PFSK-1 (cell line): ENCODE measurements around the gene CHDH.

Experiments
- POLR2AphosphoS5 ChIP-seq: IDR thresholded peaks from 2 replicates; pipeline ENCODE4 v1.6.1; 2012; ENCODE audit warnings: low read depth, mild to moderate bottlenecking, control low read depth, low read length, moderate library complexity
- REST ChIP-seq, 2 experiments: IDR thresholded peaks; 2 replicates each; pipeline versions ENCODE4 v1.6.1 to v1.8.0; 2011 to 2012; ENCODE audit warnings: low read depth in 2 of 2, low read length in 2 of 2, control low read depth in 1 of 2, inconsistent platforms in 1 of 2, mild to moderate bottlenecking in 1 of 2, moderate library complexity in 1 of 2; ENCODE audit not compliant: insufficient read depth in 1 of 2
- TAF1 ChIP-seq: IDR thresholded peaks from 2 replicates; pipeline ENCODE4 v1.6.1; 2012; ENCODE audit warnings: low read length, control low read depth, borderline replicate concordance; ENCODE audit not compliant: insufficient read depth

- TF ChIP-seq REST (IDR thresholded peaks at IDR 0.05; ENCODE audit: insufficient read depth in 1 of 2, low read depth in 2 of 2, low read length in 2 of 2) = no peak
- TF ChIP-seq POLR2AphosphoS5 = no peak
- TF ChIP-seq TAF1 = no peak
Observed at GRCh38 chr3:53811143-53811927, 34.9 kb downstream of the CHDH start.
